Gastroesophageal sphincter (tissue), 4 donors: ENCODE data around the gene CPNE4. TPM values are rescaled to one million over a fixed set of nuclear protein-coding genes. Genes with fewer than 3 reads are reported as not detected.
A peak's percentile ranks its signal among the peaks of the same experiment; 100 is the strongest.

Source experiments
- ATAC-seq: fragments of 150-250 bp; one replicate; pipeline ENCODE4 v1.9.1; 2016; ENCODE audit warnings: mild to moderate bottlenecking, moderate library complexity
- H3K27ac ChIP-seq, 4 donors: fragments of 200-600 bp; sonication (generic) in 3 of 4; 1 replicate in 3 of 4; 2 replicates in 1 of 4; pipeline ENCODE4 v1.5.1; 2016 to 2019
- H3K27me3 ChIP-seq: fragments of 200-600 bp; sonication (generic); one replicate; pipeline ENCODE4 v1.5.1; 2019
- H3K36me3 ChIP-seq, 2 donors: fragments of 200-600 bp; sonication (generic); one replicate each; pipeline ENCODE4 v1.5.1; 2019; ENCODE audit warnings: control low read depth in 1 of 2
- H3K4me1 ChIP-seq, 3 donors: fragments of 200-600 bp; sonication (generic); 1 replicate in 2 of 3; 2 replicates in 1 of 3; pipeline ENCODE4 v1.5.1; 2016 to 2019; ENCODE audit warnings: control low read depth in 2 of 3
- H3K4me3 ChIP-seq, 2 donors: fragments of 200-600 bp; sonication (generic); one replicate each; pipeline ENCODE4 v1.5.1; 2019; ENCODE audit warnings: mild to moderate bottlenecking in 1 of 2, moderate library complexity in 1 of 2
- H3K9me3 ChIP-seq, 3 donors: fragments of 200-600 bp; sonication (generic); one replicate each; pipeline ENCODE4 v1.5.1; 2017 to 2019; ENCODE audit warnings: control low read depth in 2 of 3
- CTCF ChIP-seq, 4 experiments: fragments of 200-600 bp in 2 of 4; fragments of 450-650 bp in 2 of 4; sonication (generic) in 1 of 4; IDR thresholded peaks; one replicate each; pipeline ENCODE4 v1.5.1; 2017 to 2019; ENCODE audit warnings: antibody characterized with exemption in 4 of 4, mild to moderate bottlenecking in 2 of 4, moderate library complexity in 2 of 4
- EP300 ChIP-seq: sonication (generic); formaldehyde crosslinking; IDR thresholded peaks from one replicate; pipeline ENCODE4 v1.6.1; 2017; ENCODE audit warnings: antibody characterized with exemption, mild to moderate bottlenecking
- POLR2A ChIP-seq, 2 donors: fragments of 450-650 bp; IDR thresholded peaks; one replicate each; pipeline ENCODE4 v1.6.1; 2017; ENCODE audit warnings: antibody characterized with exemption in 2 of 2, mild to moderate bottlenecking in 2 of 2, moderate library complexity in 1 of 2
- POLR2AphosphoS5 ChIP-seq: sonication (generic); formaldehyde crosslinking; IDR thresholded peaks from one replicate; pipeline ENCODE4 v1.6.1; 2017; ENCODE audit warnings: antibody characterized with exemption
- WGBS, 2 donors: methylation state at CpG; one replicate each; pipeline ENCODE4 v1.1.5; 2018; ENCODE audit warnings: low coverage in 1 of 2; 5-methylcytosine and 5-hydroxymethylcytosine counted together
- total RNA-seq, 4 donors: library from RNA; depleted of rRNA; stranded (reverse); fragments of >200 nt; gene quantifications; one replicate each; pipeline ENCODE4 v1.1.0, GENCODE V29; 2016

Gene CPNE4
- total RNA-seq, 4 donors from 2014 or later: not detected

DNA sequence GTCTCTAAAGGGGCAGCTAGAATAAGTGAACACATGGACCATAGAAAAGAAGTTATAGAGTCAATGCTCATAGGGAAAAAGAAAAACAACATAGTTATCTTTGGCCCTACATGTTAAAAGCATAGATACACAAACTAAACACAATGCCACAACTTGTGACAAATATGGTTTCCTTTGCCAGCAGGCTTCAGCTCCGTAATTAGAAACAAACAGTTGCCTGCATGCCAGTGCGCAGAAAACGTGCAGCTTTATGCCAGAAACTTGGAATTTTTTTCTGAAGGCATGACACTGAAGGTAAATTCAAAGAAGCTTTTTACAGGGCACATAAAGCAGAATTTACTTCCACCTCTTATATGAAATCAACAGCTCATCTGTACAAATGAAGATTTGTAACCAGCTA is 2.2 kb upstream of the CPNE4 start:
- H3K4me1 ChIP-seq: peaks cover 0 to 11% (median 0%) of the 10 kb centered on the region in 3 donors
- H3K4me3 ChIP-seq: no peak overlapping the region
- no peaks in the 10 kb centered on the region for H3K36me3 ChIP-seq
- no peak for TF ChIP-seq EP300
- TF ChIP-seq CTCF (IDR thresholded peaks at IDR 0.05): no peak
- TF ChIP-seq POLR2A (IDR thresholded peaks at IDR 0.05): no peak
- no peak for TF ChIP-seq POLR2AphosphoS5
- no peaks in the 10 kb centered on the region for H3K9me3 ChIP-seq
- H3K27ac ChIP-seq: no peak overlapping the region
- ATAC-seq: no peak
- 50 to 52% methylated on average over 3 of the region's 3 CpGs for WGBS, 2 donors
- peaks cover 62% of the 10 kb centered on the region for H3K27me3 ChIP-seq

- no peak for ATAC-seq
- Histone ChIP-seq H3K36me3 (no peaks in the 10 kb centered on the region), H3K27me3 (peaks cover 71% of the 10 kb centered on the region), H3K9me3 (no peaks in the 10 kb centered on the region), H3K27ac (no peak overlapping the region), H3K4me3 (peak overlapping the region in 1 of 2 donors; percentile 37), H3K4me1 (peaks cover 0 to 11% (median 0%) of the 10 kb centered on the region in 3 donors)
- TF ChIP-seq POLR2A (IDR thresholded peaks at IDR 0.05): no peak
- TF ChIP-seq POLR2AphosphoS5: no peak
- TF ChIP-seq EP300: no peak
- 0% methylated on average over 1 to 11 of the region's 14 CpGs for WGBS, 2 donors
Measured at GRCh38 chr3:132034097-132034485, 723 bp downstream of the CPNE4 start.

DNA sequence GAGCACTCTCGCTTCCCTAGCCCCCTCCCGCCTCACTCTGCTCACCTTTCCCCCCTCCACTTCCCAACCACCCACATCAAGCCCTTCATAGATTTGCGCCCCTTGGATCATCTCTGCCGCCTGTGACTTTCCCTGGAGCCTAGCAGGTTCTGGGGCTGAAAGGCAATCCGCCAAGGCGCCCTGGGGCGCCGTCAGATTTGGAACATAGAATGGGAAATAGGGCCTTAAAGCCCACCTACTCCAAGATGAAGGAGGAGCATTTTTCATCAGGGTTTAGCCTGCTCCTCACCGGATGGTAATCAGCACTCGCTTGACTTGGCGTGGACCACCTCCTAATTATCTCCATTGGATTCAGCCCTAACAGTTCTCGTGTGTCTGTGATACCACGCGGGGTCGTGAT is 1.3 kb downstream of the CPNE4 start:
- Histone ChIP-seq H3K27ac (no peak overlapping the region), H3K36me3 (no peaks in the 10 kb centered on the region), H3K27me3 (peaks cover 67% of the 10 kb centered on the region), H3K4me3 (no peak overlapping the region), H3K4me1 (peaks cover 0 to 11% (median 0%) of the 10 kb centered on the region in 3 donors), H3K9me3 (no peaks in the 10 kb centered on the region)
- 0 to 8% methylated on average over 3 to 7 of the region's 15 CpGs for WGBS, 2 donors
- ATAC-seq: no peak
- TF ChIP-seq CTCF (IDR thresholded peaks at IDR 0.05) (no peak), EP300 (no peak), POLR2AphosphoS5 (no peak), POLR2A (IDR thresholded peaks at IDR 0.05) (no peak)

- Histone ChIP-seq H3K27ac (no peak overlapping the region), H3K27me3 (peaks cover 67% of the 10 kb centered on the region), H3K4me3 (no peak overlapping the region), H3K4me1 (peaks cover 0 to 11% (median 0%) of the 10 kb centered on the region in 3 donors), H3K36me3 (no peaks in the 10 kb centered on the region), H3K9me3 (no peaks in the 10 kb centered on the region)
- 61 to 69% methylated on average over 8 of the region's 8 CpGs for WGBS, 2 donors
- TF ChIP-seq EP300 (no peak), POLR2AphosphoS5 (no peak), POLR2A (IDR thresholded peaks at IDR 0.05) (no peak), CTCF (IDR thresholded peaks at IDR 0.05) (no peak)
- no peak for ATAC-seq
Measured at GRCh38 chr3:132032959-132033358, 1.9 kb downstream of the CPNE4 start.

DNA sequence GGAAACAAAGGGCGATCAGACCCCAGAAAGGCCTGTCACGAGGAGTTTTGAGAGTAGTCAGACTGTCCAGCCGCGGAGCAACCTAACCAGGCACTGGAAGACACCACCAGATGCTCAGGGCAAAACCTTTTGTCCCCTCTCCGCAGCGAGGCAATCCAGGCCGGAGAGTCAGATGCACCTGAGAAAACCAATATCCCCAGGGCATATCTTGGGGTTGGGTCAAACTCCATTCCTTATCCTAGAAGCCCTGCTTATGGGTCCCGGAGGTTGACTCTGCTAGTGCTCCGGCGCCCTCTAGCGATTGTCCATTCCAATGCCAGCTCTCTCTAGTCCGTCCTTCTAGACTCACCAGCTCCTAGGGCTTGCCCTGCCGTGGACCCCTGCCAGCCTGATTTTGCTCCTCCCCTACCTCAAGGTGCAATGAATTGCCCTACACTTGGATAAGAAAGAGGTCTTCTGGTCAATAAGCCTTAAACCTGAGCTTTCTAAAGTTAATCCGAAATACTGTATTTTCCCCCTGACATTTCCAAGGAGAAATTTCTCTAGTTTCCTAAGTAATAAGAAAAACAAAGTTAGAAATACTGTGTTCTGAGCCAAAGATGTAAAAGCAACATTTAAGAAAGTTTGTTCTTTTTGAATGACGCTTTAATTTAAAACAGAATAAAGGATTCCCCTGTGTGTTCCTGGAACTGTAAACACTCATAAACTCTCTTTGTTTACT is 5.5 kb downstream of the CPNE4 start:
- TF ChIP-seq CTCF (IDR thresholded peaks at IDR 0.05): peak; percentile 23 to 74 (median 34)
- TF ChIP-seq POLR2A (IDR thresholded peaks at IDR 0.05): no peak
- no peak for TF ChIP-seq EP300
- no peak for TF ChIP-seq POLR2AphosphoS5
- Histone ChIP-seq H3K4me1 (peaks cover 0 to 2% (median 0%) of the 10 kb centered on the region in 3 donors), H3K27ac (no peak overlapping the region), H3K4me3 (no peak overlapping the region), H3K36me3 (no peaks in the 10 kb centered on the region), H3K27me3 (peaks cover 32% of the 10 kb centered on the region), H3K9me3 (no peaks in the 10 kb centered on the region)
- ATAC-seq: peak; percentile 55
- 7 to 35% methylated on average over 2 to 4 of the region's 15 CpGs for WGBS, 2 donors
